ENCODE measurements around the gene EXOC4. TPM values are rescaled to one million over a fixed set of nuclear protein-coding genes. Genes with fewer than 3 reads are reported as not detected.

Gene EXOC4
- total and polyA plus RNA-seq, 2 of the 8 experiments (the other 6 are each of a cell fraction or from before 2014, with no cell fraction given) = 27.0 to 67.3 TPM

GRCh38 chr7:133741703-133742102 lies 488.8 kb downstream of the EXOC4 start:
- Histone ChIP-seq H2AK5ac (ENCODE audit: low read depth, low read length) (no peak overlapping the region), H3K4me2 (ENCODE audit: insufficient read depth in 1 of 2, low read depth in 2 of 2, low read length in 2 of 2) (no peak overlapping the region), H3K79me2 (ENCODE audit: control insufficient read depth in 1 of 2, insufficient read depth in 2 of 2, low read length in 2 of 2) (no peaks in the 10 kb centered on the region), H3K23ac (ENCODE audit: insufficient read length) (no peak overlapping the region), H2BK5ac (ENCODE audit: low read depth, low read length) (no peak overlapping the region), H3K14ac (ENCODE audit: insufficient read length) (no peak overlapping the region), H3K9ac (replicated peaks in 1 of 4; ENCODE audit: extremely low read depth in 1 of 4, low read depth in 3 of 4, low read length in 3 of 4) (no peak overlapping the region), H2BK15ac (ENCODE audit: low read length) (no peak overlapping the region), H2BK120ac (replicated peaks; ENCODE audit: low read depth, low read length) (no peak overlapping the region), H4K5ac (ENCODE audit: insufficient read length, low read depth, low read length) (no peak overlapping the region), H3K9me3 (ENCODE audit: insufficient read depth in 2 of 2, low read depth in 1 of 2, low read length in 1 of 2) (no peaks in the 10 kb centered on the region), H3K27me3 (replicated peaks in 1 of 4; ENCODE audit: control insufficient read depth in 3 of 4, extremely low read depth in 1 of 4, insufficient read depth in 3 of 4, low read length in 3 of 4) (no peaks in the 10 kb centered on the region), H3K23me2 (ENCODE audit: low read depth, low read length) (no peaks in the 10 kb centered on the region), H3K36me3 (ENCODE audit: control insufficient read depth in 2 of 4, insufficient read depth in 4 of 4, low read length in 3 of 4) (no peaks in the 10 kb centered on the region), H2BK12ac (ENCODE audit: low read depth, low read length) (no peak overlapping the region), H3K56ac (replicated peaks; ENCODE audit: insufficient read length, low read depth, low read length) (no peak overlapping the region), H2AFZ (ENCODE audit: low read length) (no peak overlapping the region), H3K18ac (ENCODE audit: extremely low read depth, low read length) (no peak overlapping the region), H3K79me1 (ENCODE audit: low read depth, low read length) (no peaks in the 10 kb centered on the region), H3K4me1 (replicated peaks in 1 of 4; ENCODE audit: control insufficient read depth in 3 of 4, insufficient read depth in 4 of 4, low read length in 3 of 4) (peaks cover 0 to 3% (median 0%) of the 10 kb centered on the region in 4 experiments; a peak in 2 of 7 replicates), H3K4me3 (ENCODE audit: extremely low read depth in 1 of 4, insufficient read depth in 2 of 4, low read depth in 3 of 4, low read length in 4 of 4) (no peak overlapping the region), H3K27ac (ENCODE audit: low read depth, low read length) (no peak overlapping the region), H2BK20ac (ENCODE audit: low read length) (no peak overlapping the region), H4K8ac (ENCODE audit: extremely low read depth, insufficient read depth, low read length) (no peak overlapping the region), H4K91ac (replicated peaks; ENCODE audit: insufficient read length, low read length) (no peak overlapping the region), H3K4ac (replicated peaks; ENCODE audit: insufficient read length, low read depth, low read length) (no peak overlapping the region), H4K20me1 (replicated peaks in 1 of 2; ENCODE audit: control insufficient read depth in 1 of 2, insufficient read depth in 2 of 2, low read length in 2 of 2) (no peaks in the 10 kb centered on the region)
- ChIA-PET POLR2A (ENCODE audit: partially characterized antibody) (no interaction called here), CTCF (ENCODE audit: partially characterized antibody) (interaction anchor here (0.7 to 3.7 kb wide), 12 partner anchors 9 to 1038 kb away, joined by 3 to 11 read pairs (median 4); no protein-coding TSS in a partner anchor)
- DNase-seq (ENCODE audit: low read depth in 1 of 2, low spot score in 2 of 2) (no peak), FAIRE-seq (no peak)
- WGBS, 2 experiments (ENCODE audit: extremely low coverage in 1 of 2, insufficient coverage in 1 of 2, insufficient read length in 1 of 2, insufficient replicate concordance in 2 of 2, low coverage in 1 of 2, low lambda C conversion rate in 2 of 2, missing lambda C conversion rate in 1 of 2) = 92% methylated on average over 3 of the region's 3 CpGs; no CpG with 5 or more reads in 1 of the 2 experiments
- no peak for TF ChIP-seq BRCA1 (IDR thresholded peaks at IDR 0.05; ENCODE audit: low read depth, low read length)
- no peak for TF ChIP-seq TAF7 (optimal IDR thresholded peaks at IDR 0.05; ENCODE audit: borderline replicate concordance, low read depth, low read length)
- TF ChIP-seq POLR2AphosphoS5 (IDR thresholded peaks at IDR 0.05; ENCODE audit: low read depth, low read length) = no peak
- TF ChIP-seq RNF2 (IDR thresholded peaks at IDR 0.05; ENCODE audit: borderline replicate concordance, low read depth, low read length, missing control alignments, poor library complexity, severe bottlenecking) = no peak
- no peak for TF ChIP-seq ASH2L (IDR thresholded peaks at IDR 0.05; ENCODE audit: low read length)
- TF ChIP-seq EP300 (IDR thresholded peaks at IDR 0.05; ENCODE audit: borderline replicate concordance in 1 of 2, low read depth in 2 of 2, low read length in 2 of 2) = no peak
- TF ChIP-seq ATF3 (IDR thresholded peaks at IDR 0.05; ENCODE audit: insufficient read depth, low read depth, low read length) = no peak
